Activated CD8-positive, alpha-beta memory T cell treated with anti-CD3 and anti-CD28 coated beads, Interleukin-2, amount 50 U/mL, for 24 hours (primary cell): ENCODE data around the gene PRR11.
"Not testable (repeated sequence)": the region's sequence is repeated elsewhere in the genome, so short reads cannot be mapped to it uniquely, and the experiment has no call there.

ENCODE experiments used
- DNase-seq: peaks from one replicate; pipeline ENCODE4 v3.0.0-alpha.2; 2020; ENCODE audit errors: extremely low read depth

PRR11 gene

GRCh38 chr17:59220328-59221158, 65.0 kb downstream of the PRR11 start, which contains the start of gene GDPD1:
GDPD1 (plus strand) TSS chr17:59220511; CDS start chr17:59220610, 99 bp downstream.
- peak; percentile 85 for DNase-seq

- DNase-seq = no peak
Measured at GRCh38 chr17:59221159-59221847, 65.8 kb downstream of the PRR11 start.

GRCh38 chr17:59223813-59224212, 68.3 kb downstream of the PRR11 start:
- no peak for DNase-seq

GRCh38 chr17:59228588-59228987, 73.0 kb downstream of the PRR11 start:
- DNase-seq = not testable (repeated sequence)

GRCh38 chr17:59230764-59231163, 75.2 kb downstream of the PRR11 start:
- no peak for DNase-seq

GRCh38 chr17:59234631-59235030, 79.1 kb downstream of the PRR11 start:
- DNase-seq = no peak

GRCh38 chr17:59238906-59239305, 83.4 kb downstream of the PRR11 start:
- no peak for DNase-seq

GRCh38 chr17:59244081-59244480, 88.5 kb downstream of the PRR11 start:
- no peak for DNase-seq
